ENCODE measurements around the gene GOSR2. TPM values are rescaled to one million over a fixed set of nuclear protein-coding genes. Genes with fewer than 3 reads are reported as not detected.

GOSR2 gene
- total RNA-seq, 4 donors from 2014 or later: 39.3 to 52.6 (median 48.1) TPM

DNA sequence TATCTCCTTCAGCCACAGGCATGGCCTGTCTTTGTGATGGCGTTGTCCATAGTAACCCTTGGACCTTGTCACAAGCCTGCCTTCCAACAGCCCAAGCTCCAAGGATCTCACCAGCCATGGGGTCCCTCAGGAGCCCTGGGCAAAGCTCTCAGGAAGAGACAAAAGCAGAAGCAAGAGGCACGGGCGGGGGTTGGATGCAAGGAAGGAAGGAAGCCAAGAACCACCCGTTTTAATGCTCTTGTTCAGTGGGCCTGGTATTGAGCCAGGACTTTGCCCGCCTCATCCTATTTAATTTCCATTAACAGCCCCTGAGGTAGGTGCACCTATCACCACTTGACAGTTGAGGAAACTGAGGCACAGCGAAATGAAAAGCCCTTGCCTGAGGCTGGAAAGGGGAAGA, 32.3 kb upstream of the GOSR2 start:
- 72 to 74% methylated on average over 6 of the region's 6 CpGs for WGBS, 2 donors
- no peaks in the 10 kb centered on the region for H3K36me3 ChIP-seq
- H3K4me1 ChIP-seq: peaks cover 0 to 13% (median 0%) of the 10 kb centered on the region in 4 donors
- DNase-seq (ENCODE audit: low spot score in 2 of 2): no peak
- peaks cover 0 to 41% of the 10 kb centered on the region in 2 donors for H3K27me3 ChIP-seq
- no peaks in the 10 kb centered on the region for H3K9me3 ChIP-seq
- no peak overlapping the region for H3K27ac ChIP-seq
- no peak overlapping the region for H3K4me3 ChIP-seq
- TF ChIP-seq, protein P1, sequence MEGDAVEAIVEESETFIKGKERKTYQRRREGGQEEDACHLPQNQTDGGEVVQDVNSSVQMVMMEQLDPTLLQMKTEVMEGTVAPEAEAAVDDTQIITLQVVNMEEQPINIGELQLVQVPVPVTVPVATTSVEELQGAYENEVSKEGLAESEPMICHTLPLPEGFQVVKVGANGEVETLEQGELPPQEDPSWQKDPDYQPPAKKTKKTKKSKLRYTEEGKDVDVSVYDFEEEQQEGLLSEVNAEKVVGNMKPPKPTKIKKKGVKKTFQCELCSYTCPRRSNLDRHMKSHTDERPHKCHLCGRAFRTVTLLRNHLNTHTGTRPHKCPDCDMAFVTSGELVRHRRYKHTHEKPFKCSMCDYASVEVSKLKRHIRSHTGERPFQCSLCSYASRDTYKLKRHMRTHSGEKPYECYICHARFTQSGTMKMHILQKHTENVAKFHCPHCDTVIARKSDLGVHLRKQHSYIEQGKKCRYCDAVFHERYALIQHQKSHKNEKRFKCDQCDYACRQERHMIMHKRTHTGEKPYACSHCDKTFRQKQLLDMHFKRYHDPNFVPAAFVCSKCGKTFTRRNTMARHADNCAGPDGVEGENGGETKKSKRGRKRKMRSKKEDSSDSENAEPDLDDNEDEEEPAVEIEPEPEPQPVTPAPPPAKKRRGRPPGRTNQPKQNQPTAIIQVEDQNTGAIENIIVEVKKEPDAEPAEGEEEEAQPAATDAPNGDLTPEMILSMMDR (IDR thresholded peaks at IDR 0.05): no peak
- TF ChIP-seq EP300 (IDR thresholded peaks at IDR 0.05) (no peak), POLR2A (IDR thresholded peaks at IDR 0.05) (no peak)

DNA sequence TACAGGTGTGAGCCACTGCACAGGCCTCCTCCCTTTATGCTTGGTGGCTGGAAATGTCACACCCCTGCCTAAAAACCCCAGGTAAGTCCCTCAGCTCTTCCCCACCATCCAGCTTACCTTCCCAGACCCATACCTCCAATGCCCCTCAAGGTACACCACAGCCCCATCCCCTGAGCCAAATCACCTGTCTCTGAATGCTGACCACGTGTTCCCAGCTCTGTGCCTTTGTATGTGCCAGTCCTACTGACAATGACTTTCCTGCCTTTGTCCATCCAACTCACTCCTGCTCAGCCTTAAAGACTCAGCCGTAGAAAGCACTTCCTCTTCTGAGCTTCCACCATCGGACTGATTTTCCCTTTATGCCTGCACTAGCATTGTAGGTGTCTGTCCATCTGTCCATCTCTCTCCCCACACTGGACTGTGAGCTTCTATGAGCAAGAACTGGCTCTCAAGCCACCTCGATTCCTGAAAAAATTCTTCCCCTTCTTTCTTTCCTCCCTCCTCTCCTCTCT, 30.7 kb upstream of the GOSR2 start:
- TF ChIP-seq, protein P1 (IDR thresholded peaks at IDR 0.05): no peak
- TF ChIP-seq POLR2A (IDR thresholded peaks at IDR 0.05) (no peak), EP300 (IDR thresholded peaks at IDR 0.05) (no peak)
- DNase-seq (ENCODE audit: low spot score in 2 of 2): no peak
- H3K4me3 ChIP-seq: no peak overlapping the region
- no peak overlapping the region for H3K27ac ChIP-seq
- peaks cover 0 to 13% (median 0%) of the 10 kb centered on the region in 4 donors for H3K4me1 ChIP-seq
- H3K9me3 ChIP-seq: no peaks in the 10 kb centered on the region
- no peaks in the 10 kb centered on the region for H3K36me3 ChIP-seq
- 61 to 67% methylated on average over 4 of the region's 4 CpGs for WGBS, 2 donors
- H3K27me3 ChIP-seq: peaks cover 0 to 40% of the 10 kb centered on the region in 2 donors

DNA sequence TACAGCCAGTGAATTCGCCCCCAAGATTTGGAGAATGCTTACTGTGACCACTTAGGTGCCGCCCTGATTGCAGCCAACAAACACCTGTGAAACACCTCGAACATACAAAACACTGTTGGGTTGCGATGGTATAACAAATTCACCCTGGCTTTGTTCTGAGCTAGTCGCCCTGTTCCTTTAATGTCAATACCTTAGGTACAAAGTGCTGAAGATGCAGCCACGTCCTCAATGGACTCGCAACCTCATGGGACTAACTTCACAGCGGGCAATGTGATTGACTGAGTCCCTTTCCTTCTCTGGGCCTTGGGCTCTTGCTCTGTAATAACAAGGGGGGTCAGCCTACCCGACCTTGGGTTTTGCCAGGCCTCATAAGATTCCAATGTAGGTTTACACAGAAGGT, 28.9 kb upstream of the GOSR2 start:
- H3K27me3 ChIP-seq: peaks cover 0 to 34% of the 10 kb centered on the region in 2 donors
- H3K4me1 ChIP-seq: peaks cover 0 to 13% (median 0%) of the 10 kb centered on the region in 4 donors
- 85 to 90% methylated on average over 9 of the region's 9 CpGs for WGBS, 2 donors
- DNase-seq (ENCODE audit: low spot score in 2 of 2): no peak
- no peak overlapping the region for H3K4me3 ChIP-seq
- TF ChIP-seq EP300 (IDR thresholded peaks at IDR 0.05) (no peak), POLR2A (IDR thresholded peaks at IDR 0.05) (no peak)
- TF ChIP-seq, protein P1 (IDR thresholded peaks at IDR 0.05): no peak
- peaks cover 0 to 10% (median 0%) of the 10 kb centered on the region in 4 donors for H3K9me3 ChIP-seq
- no peaks in the 10 kb centered on the region for H3K36me3 ChIP-seq
- no peak overlapping the region for H3K27ac ChIP-seq

DNA sequence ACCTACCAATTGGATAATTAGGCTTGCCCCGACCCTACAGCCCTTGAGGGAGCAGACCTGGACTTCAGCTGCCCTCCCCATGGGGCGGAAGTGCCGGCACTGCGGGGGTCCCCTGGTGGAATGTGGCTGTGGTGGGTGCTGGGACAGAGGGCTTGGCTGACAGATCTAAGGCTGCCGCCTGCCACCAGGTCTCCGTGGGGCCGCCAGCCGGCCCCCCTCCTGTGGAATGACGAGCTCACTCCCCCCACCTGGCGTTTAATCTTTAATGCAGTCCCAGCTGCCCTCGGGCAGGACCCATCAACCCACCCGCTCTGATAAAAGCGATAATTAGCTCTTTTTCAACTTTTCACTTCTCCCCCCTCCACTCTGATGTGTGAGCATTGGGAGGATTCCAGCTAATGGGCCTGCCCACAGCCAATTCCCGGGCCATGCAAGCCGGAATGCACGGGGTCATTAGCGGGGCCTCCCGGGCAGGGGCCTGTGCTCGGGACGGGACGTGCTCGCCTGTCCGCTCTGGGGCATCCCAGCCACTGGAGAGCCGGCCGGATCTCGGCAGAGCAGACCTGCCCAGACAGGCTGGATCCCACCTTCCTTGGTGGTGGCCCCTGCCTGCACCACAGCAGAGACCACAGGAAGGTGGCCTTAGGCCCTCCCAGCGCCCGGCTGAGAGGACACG, 28.3 kb upstream of the GOSR2 start:
- WGBS, 2 donors: 28 to 33% methylated on average over 21 to 26 of the region's 29 CpGs
- peaks cover 0 to 33% of the 10 kb centered on the region in 2 donors for H3K27me3 ChIP-seq

DNA sequence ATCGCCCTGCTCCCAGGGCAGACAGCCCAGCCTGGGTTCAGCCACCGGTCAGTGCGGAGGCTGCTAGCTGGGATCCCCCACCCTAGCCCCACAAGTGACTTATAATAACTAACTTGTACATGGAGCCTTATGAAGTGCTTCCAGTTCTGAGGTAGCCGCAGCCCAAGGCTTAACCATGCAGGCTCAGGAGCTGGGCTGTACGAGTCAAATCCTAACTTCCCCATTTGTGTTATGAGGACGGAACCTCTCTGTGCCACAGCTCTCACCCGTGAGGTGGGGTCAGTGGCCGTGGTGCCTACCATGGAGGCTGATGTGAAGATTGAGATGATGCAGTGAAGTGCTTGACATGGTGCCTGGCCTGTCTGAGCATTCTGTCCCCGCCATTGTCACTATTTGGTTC, 27.8 kb upstream of the GOSR2 start:
- no peaks in the 10 kb centered on the region for H3K36me3 ChIP-seq
- H3K4me3 ChIP-seq: no peak overlapping the region
- no peak overlapping the region for H3K27ac ChIP-seq
- no peak for DNase-seq (ENCODE audit: low spot score in 2 of 2)
- peaks cover 0 to 13% (median 0%) of the 10 kb centered on the region in 4 donors for H3K4me1 ChIP-seq
- H3K27me3 ChIP-seq: peaks cover 0 to 31% of the 10 kb centered on the region in 2 donors
- no peak for TF ChIP-seq EP300 (IDR thresholded peaks at IDR 0.05)
- TF ChIP-seq, protein P1 (IDR thresholded peaks at IDR 0.05): no peak
- TF ChIP-seq POLR2A (IDR thresholded peaks at IDR 0.05): no peak
- H3K9me3 ChIP-seq: peaks cover 0 to 15% (median 0%) of the 10 kb centered on the region in 4 donors
- 57 to 69% methylated on average over 7 to 9 of the region's 9 CpGs for WGBS, 2 donors

More for the DNA sequence above, 28.3 kb upstream of the GOSR2 start:
- DNase-seq (ENCODE audit: low spot score in 2 of 2): no peak
- no peak overlapping the region for H3K4me3 ChIP-seq
- H3K4me1 ChIP-seq: peaks cover 0 to 13% (median 0%) of the 10 kb centered on the region in 4 donors
- H3K27ac ChIP-seq: no peak overlapping the region
- TF ChIP-seq EP300 (IDR thresholded peaks at IDR 0.05) (no peak), POLR2A (IDR thresholded peaks at IDR 0.05) (no peak)
- TF ChIP-seq, protein P1 (IDR thresholded peaks at IDR 0.05): no peak
- no peaks in the 10 kb centered on the region for H3K36me3 ChIP-seq
- H3K9me3 ChIP-seq: peaks cover 0 to 15% (median 0%) of the 10 kb centered on the region in 4 donors

Measured in tibial nerve (tissue), 4 donors.